ENCODE data around the gene COPB2. TPM values are rescaled to one million over a fixed set of nuclear protein-coding genes. Genes with fewer than 3 reads are reported as not detected.

Gene COPB2
- 58.9 to 79.1 TPM (median 63.4 TPM) in 5 replicates for total RNA-seq (2022; extraction: Qiagen RNA extraction)

GRCh38 chr3:139389552-139390368 is at the start of gene COPB2:
Gene COPB2 (minus strand): TSS chr3:139389647. CDS start chr3:139389550, 97 bp downstream.

DNA sequence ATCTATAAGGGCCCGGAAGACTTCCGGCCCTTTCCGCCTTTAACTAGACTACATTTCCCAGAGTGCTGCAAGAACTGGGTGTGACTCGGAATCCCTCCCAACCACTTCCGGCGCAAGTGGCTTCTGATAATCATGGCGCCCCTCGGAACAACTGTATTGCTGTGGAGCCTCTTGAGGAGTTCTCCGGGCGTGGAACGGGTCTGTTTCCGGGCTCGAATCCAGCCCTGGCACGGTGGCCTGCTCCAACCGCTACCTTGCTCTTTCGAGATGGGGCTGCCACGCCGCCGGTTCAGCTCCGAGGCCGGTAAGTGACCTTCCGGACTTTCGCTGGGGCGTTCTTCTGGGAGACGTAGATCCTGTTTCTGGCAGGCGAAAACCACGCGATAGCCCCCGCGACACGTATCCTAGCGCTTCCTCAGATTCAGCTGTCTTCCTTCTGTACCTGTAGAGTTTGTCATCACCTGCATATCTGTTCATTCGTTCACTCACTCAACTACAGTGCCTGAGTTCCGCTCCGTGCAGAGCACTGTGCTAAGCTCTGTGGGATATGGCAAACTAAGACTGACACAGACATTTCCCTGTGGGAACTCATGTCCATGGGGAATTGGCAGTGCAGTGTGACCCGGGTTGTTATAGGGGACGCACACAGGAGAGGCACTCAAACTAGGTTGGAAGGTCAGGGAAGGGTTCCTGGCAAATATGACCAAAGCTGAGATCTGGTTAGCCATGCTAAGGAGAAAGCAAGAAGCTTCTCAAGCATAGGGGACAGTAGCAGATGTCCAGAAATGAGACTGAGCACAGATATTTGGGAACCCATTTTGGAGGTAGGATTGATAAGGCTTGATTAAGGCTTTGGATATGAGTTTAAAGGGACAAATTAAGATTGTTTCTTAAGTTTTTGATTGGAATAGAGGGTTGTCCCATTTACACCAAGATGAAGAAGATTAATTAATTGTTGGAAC is 45.3 kb downstream of the COPB2 start, which contains the start of gene MRPS22:
Gene MRPS22 (plus strand): TSS at position 126 of the 962 bp plus-strand sequence. CDS start 7 bp downstream, at position 133.

Other genes starting within 250 kb of the COPB2 start
- gene MRPS22, start 45.6 kb downstream of the COPB2 start, total RNA-seq (2022; extraction: Qiagen RNA extraction): 42.2 to 50.6 TPM (median 42.4 TPM) in 5 replicates
- gene RBP2, start 86.9 kb upstream of the COPB2 start, total RNA-seq (2022; extraction: Qiagen RNA extraction): not detected in 5 replicates
- gene RBP1, start 150.1 kb upstream of the COPB2 start, total RNA-seq (2022; extraction: Qiagen RNA extraction): 4.3 to 6.9 TPM (median 4.9 TPM) in 5 replicates

Measured in A549 treated with AZD2906 at 1 μM for 4 hours (cell line).